HEK293 (cell line): ENCODE measurements around the gene NPW.
A peak's percentile ranks its signal among the peaks of the same experiment; 100 is the strongest.

ENCODE experiments used
- CTCF ChIA-PET: fragments of 350-600 bp; formaldehyde crosslinking; extraction: SDS; loops from one replicate; lab custom pipeline; 2021; ENCODE audit warnings: antibody characterized with exemption; lab: Yijun Ruan, JAX
- POLR2A ChIA-PET: fragments of 300-600 bp; formaldehyde crosslinking; extraction: SDS; loops from one replicate; lab custom pipeline; 2020; ENCODE audit warnings: antibody characterized with exemption, inconsistent platforms; lab: Yijun Ruan, JAX
- H3K27ac ChIP-seq: fragments of 200-500 bp; sonication (Bioruptor generic); 2 replicates; pipeline ENCODE4 v1.5.1; 2014; ENCODE audit warnings: low read depth, low read length, control low read depth, inconsistent platforms; ENCODE audit errors: extremely low read depth
- H3K36me3 ChIP-seq, 2 experiments: fragments of 200-500 bp in 1 of 2; sonication (Bioruptor generic) in 1 of 2; 1 replicate in 1 of 2; 2 replicates in 1 of 2; pipeline ENCODE4 v1.5.1; 2014 to 2017; ENCODE audit warnings: inconsistent platforms in 2 of 2, low read length in 2 of 2; ENCODE audit not compliant: control insufficient read depth in 2 of 2, insufficient read depth in 1 of 2
- H3K4me1 ChIP-seq: fragments of 200-500 bp; sonication (Bioruptor generic); 2 replicates; pipeline ENCODE4 v1.5.1; 2014; ENCODE audit warnings: mild to moderate bottlenecking, low read length, inconsistent platforms; ENCODE audit not compliant: control insufficient read depth, insufficient read depth
- H3K4me3 ChIP-seq: 2 replicates; pipeline ENCODE4 v1.5.1; 2011; ENCODE audit warnings: low read depth, mild to moderate bottlenecking, control low read depth, low read length, moderate library complexity
- H3K9me3 ChIP-seq: fragments of 200-500 bp; sonication (Bioruptor generic); 2 replicates; pipeline ENCODE4 v1.5.1; 2014; ENCODE audit warnings: low read depth, low read length, inconsistent platforms; ENCODE audit not compliant: control insufficient read depth, insufficient read depth
- GLIS2 ChIP-seq: fragments of 450-650 bp; formaldehyde crosslinking; IDR thresholded peaks from 2 replicates; pipeline ENCODE4 v1.5.1; 2016; ENCODE audit warnings: missing biosample characterization, missing genetic modification characterization
- HOXD13 ChIP-seq: sonication (generic); formaldehyde crosslinking; IDR thresholded peaks from 2 replicates; pipeline ENCODE4 v1.8.0; 2022; ENCODE audit warnings: missing genetic modification reagents, borderline replicate concordance
- MEIS1 ChIP-seq: sonication (generic); formaldehyde crosslinking; IDR thresholded peaks from 2 replicates; pipeline ENCODE4 v1.8.1; 2022; ENCODE audit warnings: missing genetic modification reagents, mild to moderate bottlenecking, borderline replicate concordance
- SALL2 ChIP-seq: fragments of 450-650 bp; formaldehyde crosslinking; IDR thresholded peaks from 2 replicates; pipeline ENCODE4 v1.5.0; 2017; ENCODE audit warnings: missing biosample characterization, mild to moderate bottlenecking, missing genetic modification characterization, borderline replicate concordance
- SCRT1 ChIP-seq: fragments of 450-650 bp; formaldehyde crosslinking; IDR thresholded peaks from 2 replicates; pipeline ENCODE4 v1.5.1; 2016; ENCODE audit warnings: missing biosample characterization, missing genetic modification characterization, borderline replicate concordance
- SCRT2 ChIP-seq: fragments of 450-650 bp; formaldehyde crosslinking; IDR thresholded peaks from 2 replicates; pipeline ENCODE4 v1.5.1; 2016; ENCODE audit warnings: missing biosample characterization, missing genetic modification characterization
- SP2 ChIP-seq: fragments of 450-650 bp; formaldehyde crosslinking; IDR thresholded peaks from 2 replicates; pipeline ENCODE4 v1.5.1; 2016; ENCODE audit warnings: missing biosample characterization, missing genetic modification characterization
- ZFHX2 ChIP-seq: fragments of 450-650 bp; formaldehyde crosslinking; conservative IDR thresholded peaks from 2 replicates; pipeline ENCODE4 v1.5.1; 2016; ENCODE audit warnings: missing biosample characterization, missing genetic modification characterization
- ZNF132 ChIP-seq: fragments of 450-650 bp; formaldehyde crosslinking; IDR thresholded peaks from 2 replicates; pipeline ENCODE4 v1.5.1; 2017; ENCODE audit warnings: missing biosample characterization, missing genetic modification characterization, borderline replicate concordance
- ZNF133 ChIP-seq: fragments of 450-650 bp; formaldehyde crosslinking; IDR thresholded peaks from 2 replicates; pipeline ENCODE4 v1.5.1; 2016; ENCODE audit warnings: missing biosample characterization, missing genetic modification characterization
- ZNF138 ChIP-seq: fragments of 450-650 bp; formaldehyde crosslinking; IDR thresholded peaks from 2 replicates; pipeline ENCODE4 v1.5.1; 2016; ENCODE audit warnings: missing biosample characterization, missing genetic modification characterization, borderline replicate concordance
- ZNF16 ChIP-seq: fragments of 450-650 bp; formaldehyde crosslinking; IDR thresholded peaks from 2 replicates; pipeline ENCODE4 v1.5.1; 2016; ENCODE audit warnings: low read depth, missing biosample characterization, missing genetic modification characterization
- ZNF221 ChIP-seq: fragments of 450-650 bp; formaldehyde crosslinking; IDR thresholded peaks from 2 replicates; pipeline ENCODE4 v1.5.1; 2017; ENCODE audit warnings: missing biosample characterization, missing genetic modification characterization, borderline replicate concordance
- ZNF239 ChIP-seq: fragments of 450-650 bp; formaldehyde crosslinking; IDR thresholded peaks from 2 replicates; pipeline ENCODE4 v1.5.1; 2016; ENCODE audit warnings: missing biosample characterization, missing genetic modification characterization
- ZNF292 ChIP-seq: fragments of 450-650 bp; formaldehyde crosslinking; IDR thresholded peaks from 2 replicates; pipeline ENCODE4 v1.5.1; 2016; ENCODE audit warnings: low read depth, missing biosample characterization, missing genetic modification characterization, borderline replicate concordance
- ZNF302 ChIP-seq: fragments of 450-650 bp; formaldehyde crosslinking; IDR thresholded peaks from 2 replicates; pipeline ENCODE4 v1.5.1; 2016; ENCODE audit warnings: missing biosample characterization, missing genetic modification characterization, low read depth
- ZNF335 ChIP-seq: fragments of 450-650 bp; formaldehyde crosslinking; conservative IDR thresholded peaks from 2 replicates; pipeline ENCODE4 v1.5.1; 2016; ENCODE audit warnings: missing biosample characterization, missing genetic modification characterization
- ZNF354C ChIP-seq: fragments of 450-650 bp; formaldehyde crosslinking; IDR thresholded peaks from 2 replicates; pipeline ENCODE4 v1.5.1; 2016; ENCODE audit warnings: missing biosample characterization, missing genetic modification characterization, low read depth, borderline replicate concordance
- ZNF37A ChIP-seq: fragments of 450-650 bp; IDR thresholded peaks from 2 replicates; pipeline ENCODE4 v1.5.1; 2018; ENCODE audit warnings: missing biosample characterization, missing genetic modification characterization
- ZNF404 ChIP-seq: fragments of 450-650 bp; formaldehyde crosslinking; IDR thresholded peaks from 2 replicates; pipeline ENCODE4 v1.5.1; 2017; ENCODE audit warnings: missing biosample characterization, missing genetic modification characterization
- ZNF449 ChIP-seq: fragments of 450-650 bp; formaldehyde crosslinking; IDR thresholded peaks from 2 replicates; pipeline ENCODE4 v1.5.1; 2017; ENCODE audit warnings: missing biosample characterization, mild to moderate bottlenecking, missing genetic modification characterization, moderate library complexity
- ZNF529 ChIP-seq: fragments of 450-650 bp; formaldehyde crosslinking; IDR thresholded peaks from 2 replicates; pipeline ENCODE4 v1.5.1; 2017; ENCODE audit warnings: missing genetic modification characterization, missing biosample characterization; ENCODE audit not compliant: insufficient replicate concordance
- ZNF548 ChIP-seq: fragments of 450-650 bp; formaldehyde crosslinking; IDR thresholded peaks from 2 replicates; pipeline ENCODE4 v1.5.1; 2016; ENCODE audit warnings: missing biosample characterization, missing genetic modification characterization
- ZNF621 ChIP-seq: fragments of 450-650 bp; formaldehyde crosslinking; IDR thresholded peaks from 2 replicates; pipeline ENCODE4 v1.5.1; 2017; ENCODE audit warnings: missing biosample characterization, missing genetic modification characterization
- ZNF623 ChIP-seq: fragments of 450-650 bp; formaldehyde crosslinking; IDR thresholded peaks from 2 replicates; pipeline ENCODE4 v1.5.1; 2016; ENCODE audit warnings: missing biosample characterization, missing genetic modification characterization
- ZNF624 ChIP-seq: fragments of 450-650 bp; formaldehyde crosslinking; IDR thresholded peaks from 2 replicates; pipeline ENCODE4 v1.5.1; 2017; ENCODE audit warnings: missing biosample characterization, missing genetic modification characterization
- ZNF629 ChIP-seq: fragments of 450-650 bp; formaldehyde crosslinking; IDR thresholded peaks from 2 replicates; pipeline ENCODE4 v1.5.1; 2017; ENCODE audit warnings: missing biosample characterization, missing genetic modification characterization
- ZNF654 ChIP-seq: fragments of 450-650 bp; formaldehyde crosslinking; IDR thresholded peaks from 2 replicates; pipeline ENCODE4 v1.5.1; 2016; ENCODE audit warnings: low read depth, missing biosample characterization, missing genetic modification characterization
- ZNF830 ChIP-seq: fragments of 450-650 bp; IDR thresholded peaks from 2 replicates; pipeline ENCODE4 v1.5.0; 2018; ENCODE audit warnings: missing biosample characterization, missing genetic modification characterization, low read depth, mild to moderate bottlenecking, moderate library complexity
- ZSCAN23 ChIP-seq: fragments of 450-650 bp; formaldehyde crosslinking; IDR thresholded peaks from 2 replicates; pipeline ENCODE4 v1.5.1; 2016; ENCODE audit warnings: missing biosample characterization, missing genetic modification characterization
- ZSCAN4 ChIP-seq: fragments of 450-650 bp; formaldehyde crosslinking; IDR thresholded peaks from 2 replicates; pipeline ENCODE4 v1.5.1; 2017; ENCODE audit warnings: missing biosample characterization, missing genetic modification characterization
- TF ChIP-seq, protein P1 (sequence below): fragments of 450-650 bp; formaldehyde crosslinking; IDR thresholded peaks from 2 replicates; pipeline ENCODE4 v1.5.1; 2016; ENCODE audit warnings: missing biosample characterization, missing genetic modification characterization
- TF ChIP-seq, protein P2 (sequence below): fragments of 450-650 bp; formaldehyde crosslinking; IDR thresholded peaks from 2 replicates; pipeline ENCODE4 v1.5.1; 2016; ENCODE audit warnings: missing biosample characterization, missing genetic modification characterization

The NPW gene

DNA sequence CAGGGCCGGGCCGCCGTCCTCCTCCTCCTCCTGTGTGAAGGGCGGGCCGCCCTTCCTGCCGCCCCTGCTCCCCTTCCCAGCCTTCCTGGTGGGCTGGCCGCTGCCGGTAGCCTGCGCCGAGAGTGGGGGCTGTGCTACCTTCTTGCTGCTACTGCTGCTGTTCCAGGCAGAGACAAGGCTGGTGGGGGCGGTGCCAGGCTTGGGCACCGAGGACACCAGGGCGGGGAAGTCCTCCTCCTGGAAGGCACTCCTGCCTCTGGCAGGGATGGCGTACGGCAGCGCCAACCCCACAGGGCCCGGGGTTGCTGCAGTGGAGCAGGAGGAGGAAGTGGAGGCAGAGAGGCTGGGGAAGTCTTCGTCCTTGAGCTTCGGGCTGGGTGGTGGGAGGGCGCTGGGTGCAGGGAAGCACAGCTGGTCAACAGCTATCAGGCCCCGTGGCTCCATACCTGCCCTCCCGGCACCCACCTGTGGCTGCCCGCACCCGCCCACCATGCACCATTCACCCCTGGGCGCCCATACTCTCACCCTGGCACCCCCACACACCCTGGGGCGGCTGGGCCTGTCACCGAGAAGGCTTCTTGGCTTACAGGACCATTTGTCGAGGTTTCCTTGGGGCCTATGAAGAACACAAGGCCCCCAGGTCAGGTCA, 19.6 kb upstream of the NPW start (continued):
- TF ChIP-seq ZNF354C (tag by site-specific recombination) (no peak), ZNF623 (tag by site-specific recombination) (no peak), ZNF221 (tag by site-specific recombination) (no peak), SCRT1 (tag by site-specific recombination) (peak; percentile 59; the same call in 1 of the 2 replicates), GLIS2 (tag by site-specific recombination) (no peak), ZNF404 (no peak), ZNF629 (no peak), ZNF624 (tag by site-specific recombination) (no peak), SP2 (tag by site-specific recombination) (peak; percentile 41), ZNF529 (no peak), SCRT2 (tag by site-specific recombination) (peak; percentile 83), ZNF16 (no peak), ZNF621 (tag by site-specific recombination) (no peak), ZNF138 (tag by site-specific recombination) (no peak), ZSCAN23 (tag by site-specific recombination) (no peak), ZNF133 (tag by site-specific recombination) (no peak), ZFHX2 (0 out of 2 replicates have a peak, but pooled peaks have one; percentile 9), ZNF548 (tag by site-specific recombination) (no peak)
- TF ChIP-seq, protein P1, sequence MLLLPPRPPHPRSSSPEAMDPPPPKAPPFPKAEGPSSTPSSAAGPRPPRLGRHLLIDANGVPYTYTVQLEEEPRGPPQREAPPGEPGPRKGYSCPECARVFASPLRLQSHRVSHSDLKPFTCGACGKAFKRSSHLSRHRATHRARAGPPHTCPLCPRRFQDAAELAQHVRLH (tag by site-specific recombination) = no peak

DNA sequence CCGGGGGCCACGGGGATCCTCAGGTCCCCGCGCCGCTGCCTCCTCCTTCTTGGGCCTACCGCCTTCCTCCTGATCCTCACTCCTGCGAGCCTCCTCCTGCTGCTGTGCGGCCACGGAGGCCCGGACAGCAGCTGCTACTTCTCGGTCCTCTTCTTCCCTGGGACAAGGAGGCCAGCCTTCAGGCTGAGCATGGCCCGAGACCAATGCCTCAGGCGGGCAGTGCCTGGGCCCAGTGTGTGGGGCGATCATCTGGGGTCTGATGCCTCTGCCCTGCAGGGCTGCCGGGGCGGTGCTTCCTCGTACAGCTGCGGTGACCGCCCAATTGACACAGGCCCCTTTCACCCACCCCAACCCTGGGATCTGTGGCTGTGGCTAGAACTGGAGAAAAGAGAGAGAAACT, 18.6 kb upstream of the NPW start:
- ChIA-PET POLR2A (interaction anchor here (0.6 to 0.8 kb wide), 2 partner anchors 9 to 154 kb away, joined by 3 to 4 read pairs; partner anchors contain the start of gene TRAF7), CTCF (interaction anchor here (0.6 to 0.9 kb wide), 3 partner anchors 41 to 139 kb away, joined by 3 to 4 read pairs (median 3); partner anchors contain the start of gene NDUFB10)
- H3K4me3 ChIP-seq = no peak overlapping the region
- peaks cover 7% of the 10 kb centered on the region; the same call in 1 of the 2 replicates for H3K4me1 ChIP-seq
- peaks cover 0 to 81% of the 10 kb centered on the region in 2 experiments; a peak in 2 of 3 replicates for H3K36me3 ChIP-seq
- no peaks in the 10 kb centered on the region for H3K9me3 ChIP-seq
- no peak overlapping the region for H3K27ac ChIP-seq
- TF ChIP-seq ZNF830 (tag by site-specific recombination) (no peak), ZNF239 (no peak), ZNF354C (tag by site-specific recombination) (no peak), ZNF292 (no peak), MEIS1 (CRISPR knock-in tag) (no peak), ZNF37A (tag by site-specific recombination) (no peak), ZNF133 (tag by site-specific recombination) (no peak), HOXD13 (no peak), ZSCAN4 (no peak), ZNF654 (tag by site-specific recombination) (no peak), ZNF449 (tag by site-specific recombination) (no peak), ZNF302 (no peak), ZNF132 (tag by site-specific recombination) (no peak), SALL2 (tag by site-specific recombination) (no peak), ZNF335 (tag by site-specific recombination) (no peak)
- TF ChIP-seq, protein P2, sequence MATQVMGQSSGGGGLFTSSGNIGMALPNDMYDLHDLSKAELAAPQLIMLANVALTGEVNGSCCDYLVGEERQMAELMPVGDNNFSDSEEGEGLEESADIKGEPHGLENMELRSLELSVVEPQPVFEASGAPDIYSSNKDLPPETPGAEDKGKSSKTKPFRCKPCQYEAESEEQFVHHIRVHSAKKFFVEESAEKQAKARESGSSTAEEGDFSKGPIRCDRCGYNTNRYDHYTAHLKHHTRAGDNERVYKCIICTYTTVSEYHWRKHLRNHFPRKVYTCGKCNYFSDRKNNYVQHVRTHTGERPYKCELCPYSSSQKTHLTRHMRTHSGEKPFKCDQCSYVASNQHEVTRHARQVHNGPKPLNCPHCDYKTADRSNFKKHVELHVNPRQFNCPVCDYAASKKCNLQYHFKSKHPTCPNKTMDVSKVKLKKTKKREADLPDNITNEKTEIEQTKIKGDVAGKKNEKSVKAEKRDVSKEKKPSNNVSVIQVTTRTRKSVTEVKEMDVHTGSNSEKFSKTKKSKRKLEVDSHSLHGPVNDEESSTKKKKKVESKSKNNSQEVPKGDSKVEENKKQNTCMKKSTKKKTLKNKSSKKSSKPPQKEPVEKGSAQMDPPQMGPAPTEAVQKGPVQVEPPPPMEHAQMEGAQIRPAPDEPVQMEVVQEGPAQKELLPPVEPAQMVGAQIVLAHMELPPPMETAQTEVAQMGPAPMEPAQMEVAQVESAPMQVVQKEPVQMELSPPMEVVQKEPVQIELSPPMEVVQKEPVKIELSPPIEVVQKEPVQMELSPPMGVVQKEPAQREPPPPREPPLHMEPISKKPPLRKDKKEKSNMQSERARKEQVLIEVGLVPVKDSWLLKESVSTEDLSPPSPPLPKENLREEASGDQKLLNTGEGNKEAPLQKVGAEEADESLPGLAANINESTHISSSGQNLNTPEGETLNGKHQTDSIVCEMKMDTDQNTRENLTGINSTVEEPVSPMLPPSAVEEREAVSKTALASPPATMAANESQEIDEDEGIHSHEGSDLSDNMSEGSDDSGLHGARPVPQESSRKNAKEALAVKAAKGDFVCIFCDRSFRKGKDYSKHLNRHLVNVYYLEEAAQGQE (tag by site-specific recombination) = no peak
